ENCODE measurements around the gene CYTH4. TPM values are rescaled to one million over a fixed set of nuclear protein-coding genes. Genes with fewer than 3 reads are reported as not detected.
A peak's percentile ranks its signal among the peaks of the same experiment; 100 is the strongest.

Gene CYTH4
- total and polyA plus RNA-seq, 8 donors: 1.9 to 77.0 (median 6.0) TPM; not detected in 1

- intact Hi-C loops (cut with DNase I; ENCODE audit: low total_unique reads): no loop called here
- H3K27me3 ChIP-seq: peaks cover 0 to 82% (median 22%) of the 10 kb centered on the region in 3 donors
- H3K27ac ChIP-seq: no peak overlapping the region
- no peak for DNase-seq
- TF ChIP-seq EP300 (IDR thresholded peaks at IDR 0.05) (no peak), POLR2A (IDR thresholded peaks at IDR 0.05) (no peak), POLR2AphosphoS5 (IDR thresholded peaks at IDR 0.05) (no peak)
- peaks cover 0 to 7% (median 2%) of the 10 kb centered on the region in 4 donors for H3K4me1 ChIP-seq
- H3K4me3 ChIP-seq: no peak overlapping the region
- no peaks in the 10 kb centered on the region for H3K36me3 ChIP-seq
- WGBS, 5 donors: 81 to 95% (median 90%) methylated on average over 7 of the region's 7 CpGs
- peaks cover 0 to 3% (median 0%) of the 10 kb centered on the region in 4 donors for H3K9me3 ChIP-seq
These were observed 1.1 kb upstream of the CYTH4 start for GRCh38 chr22:37281195-37281594.

- H3K27me3 ChIP-seq: peaks cover 0 to 86% (median 22%) of the 10 kb centered on the region in 3 donors
- DNase-seq: no peak
- H3K4me3 ChIP-seq: peak overlapping the region in 3 of 4 donors; percentile 47
- 70 to 83% (median 76%) methylated on average over 12 of the region's 12 CpGs for WGBS, 5 donors
- H3K27ac ChIP-seq: peak overlapping the region in 4 of 5 donors; percentile 55 to 85 (median 76)
- H3K9me3 ChIP-seq: peaks cover 0 to 3% (median 0%) of the 10 kb centered on the region in 4 donors
- H3K4me1 ChIP-seq: peaks cover 0 to 13% (median 2%) of the 10 kb centered on the region in 4 donors
- no peaks in the 10 kb centered on the region for H3K36me3 ChIP-seq
- TF ChIP-seq EP300 (IDR thresholded peaks at IDR 0.05): no peak
- intact Hi-C loops (cut with DNase I; ENCODE audit: low total_unique reads): no loop called here
These were observed 493 bp upstream of the CYTH4 start for GRCh38 chr22:37281646-37282384.

- Histone ChIP-seq H3K36me3 (peaks cover 0 to 6% (median 0%) of the 10 kb centered on the region in 4 donors), H3K4me3 (peak overlapping the region; percentile 25 to 47 (median 47)), H3K27me3 (peaks cover 0 to 84% (median 22%) of the 10 kb centered on the region in 3 donors), H3K27ac (peak overlapping the region in 4 of 5 donors; percentile 55 to 85 (median 76)), H3K9me3 (peaks cover 0 to 3% (median 0%) of the 10 kb centered on the region in 4 donors), H3K4me1 (peaks cover 0 to 19% (median 2%) of the 10 kb centered on the region in 4 donors)
- DNase-seq: peak in 1 of 2 donors; percentile 58
- WGBS, 5 donors: 27 to 47% (median 45%) methylated on average over 4 to 8 of the region's 8 CpGs
- intact Hi-C loops (cut with DNase I; ENCODE audit: low total_unique reads): no loop called here
- TF ChIP-seq POLR2A (IDR thresholded peaks at IDR 0.05): no peak
- no peak for TF ChIP-seq EP300 (IDR thresholded peaks at IDR 0.05)
- TF ChIP-seq POLR2AphosphoS5 (IDR thresholded peaks at IDR 0.05): no peak
- no peak for TF ChIP-seq CTCF (IDR thresholded peaks at IDR 0.05)
These were observed 1.2 kb downstream of the CYTH4 start for GRCh38 chr22:37283393-37283937.

- DNase-seq: no peak
- intact Hi-C loops (cut with DNase I; ENCODE audit: low total_unique reads): no loop called here
- peak overlapping the region in 4 of 5 donors; percentile 55 to 85 (median 76) for H3K27ac ChIP-seq
- peaks cover 0 to 19% (median 2%) of the 10 kb centered on the region in 4 donors for H3K4me1 ChIP-seq
- H3K4me3 ChIP-seq: peak overlapping the region; percentile 25 to 47 (median 47)
- TF ChIP-seq POLR2AphosphoS5 (IDR thresholded peaks at IDR 0.05) (no peak), CTCF (IDR thresholded peaks at IDR 0.05) (no peak), POLR2A (IDR thresholded peaks at IDR 0.05) (no peak), EP300 (IDR thresholded peaks at IDR 0.05) (no peak)
- peaks cover 0 to 3% (median 0%) of the 10 kb centered on the region in 4 donors for H3K9me3 ChIP-seq
- 49 to 63% (median 54%) methylated on average over 8 to 9 of the region's 9 CpGs for WGBS, 5 donors
- H3K36me3 ChIP-seq: peaks cover 0 to 6% (median 0%) of the 10 kb centered on the region in 4 donors
- H3K27me3 ChIP-seq: peaks cover 0 to 76% (median 22%) of the 10 kb centered on the region in 3 donors
These were observed 2.0 kb downstream of the CYTH4 start for GRCh38 chr22:37284126-37284804.

GRCh38 chr22:37284805-37285355 lies 2.6 kb downstream of the CYTH4 start:
- intact Hi-C loops (cut with DNase I; ENCODE audit: low total_unique reads): no loop called here
- TF ChIP-seq EP300 (IDR thresholded peaks at IDR 0.05) (no peak), POLR2AphosphoS5 (IDR thresholded peaks at IDR 0.05) (peak in 1 of 3 donors; percentile 17)
- Histone ChIP-seq H3K27me3 (peaks cover 0 to 74% (median 22%) of the 10 kb centered on the region in 3 donors), H3K36me3 (peaks cover 0 to 6% (median 0%) of the 10 kb centered on the region in 4 donors), H3K4me3 (peak overlapping the region; percentile 14 to 47 (median 47)), H3K27ac (peak overlapping the region in 4 of 5 donors; percentile 46 to 85 (median 76)), H3K4me1 (peaks cover 0 to 19% (median 2%) of the 10 kb centered on the region in 4 donors), H3K9me3 (peaks cover 0 to 3% (median 0%) of the 10 kb centered on the region in 4 donors)
- WGBS, 5 donors: 19 to 43% (median 28%) methylated on average over 10 to 14 of the region's 14 CpGs
- peak; percentile 40 to 60 for DNase-seq

Measured in stomach (tissue), 9 donors.